GM12878 (cell line): ENCODE measurements around the gene METTL9. TPM values are rescaled to one million over a fixed set of nuclear protein-coding genes. Genes with fewer than 3 reads are reported as not detected.
A peak's percentile ranks its signal among the peaks of the same experiment; 100 is the strongest.

ENCODE experiments used
- ATAC-seq: fragments of 200-7000 bp; cut with Tn5 transposase; 3 replicates; pipeline ENCODE4 v1.9.1; 2020; ENCODE audit warnings: mild to moderate bottlenecking, moderate library complexity
- BruUV-seq: library from RNA; stranded (reverse); fragments of 400-500 nt; replicated peaks from 2 replicates; lab custom pipeline; 2021; lab: Mats Ljungman, UMichigan
- CTCF ChIA-PET: fragments of 300-600 bp; sonication (Branson Sonifier 250); formaldehyde crosslinking; extraction: SDS; loops from one replicate; lab custom pipeline; 2021; ENCODE audit warnings: inconsistent platforms; lab: Yijun Ruan, JAX
- POLR2A ChIA-PET: fragments of 350-600 bp; formaldehyde crosslinking; extraction: SDS; loops from one replicate; lab custom pipeline; 2021; ENCODE audit warnings: inconsistent platforms; lab: Charles Lee
- RAD21 ChIA-PET: fragments of 300-600 bp; sonication (Branson Sonifier 250); formaldehyde crosslinking; loops from one replicate; lab custom pipeline; 2023; ENCODE audit warnings: antibody characterized with exemption; ENCODE audit not compliant: unreplicated experiment; lab: Charles Lee
- SMC1A ChIA-PET: fragments of 300-600 bp; sonication (Branson Sonifier 250); formaldehyde crosslinking; loops from one replicate; lab custom pipeline; 2023; ENCODE audit not compliant: unreplicated experiment, uncharacterized antibody; lab: Charles Lee
- DNase-seq: peaks from one replicate; pipeline ENCODE4 v3.0.0-alpha.2; 2011; ENCODE audit warnings: low read depth, low spot score
- FAIRE-seq: peaks from 3 replicates; lab custom pipeline; 2011; peaks lifted over from hg19 to GRCh38; lab: Jason Lieb, UNC
- H2AFZ ChIP-seq: 2 replicates; pipeline ENCODE4 v1.6.0; 2011; ENCODE audit warnings: low read depth, low read length, control low read depth; ENCODE audit not compliant: control insufficient read depth
- H3K27ac ChIP-seq: 2 replicates; pipeline ENCODE4 v1.5.1; 2011; ENCODE audit warnings: control low read depth; ENCODE audit not compliant: control insufficient read depth, insufficient read depth
- H3K27me3 ChIP-seq, 2 experiments: replicated peaks in 1 of 2; 2 replicates each; pipeline versions ENCODE4 v1.6.0 to v1.6.1; 2011; ENCODE audit warnings: low read length in 1 of 2; ENCODE audit not compliant: control insufficient read depth in 2 of 2, insufficient read depth in 2 of 2
- H3K36me3 ChIP-seq, 2 experiments: 2 replicates each; pipeline ENCODE4 v1.5.1; 2011; ENCODE audit warnings: low read length in 1 of 2; ENCODE audit not compliant: control insufficient read depth in 2 of 2, insufficient read depth in 2 of 2
- H3K4me1 ChIP-seq: 2 replicates; pipeline ENCODE4 v1.6.1; 2011; ENCODE audit warnings: mild to moderate bottlenecking, low read length, moderate library complexity, mixed read lengths; ENCODE audit not compliant: control insufficient read depth, insufficient read depth
- H3K4me2 ChIP-seq: 2 replicates; pipeline ENCODE4 v1.6.0; 2011; ENCODE audit warnings: control low read depth; ENCODE audit not compliant: control insufficient read depth, insufficient read depth
- H3K4me3 ChIP-seq: fragments of 200-600 bp; sonication (generic); 2 replicates; pipeline ENCODE4 v1.5.1; 2016
- H3K79me2 ChIP-seq: 2 replicates; pipeline ENCODE4 v1.6.0; 2011; ENCODE audit warnings: low read length; ENCODE audit not compliant: control insufficient read depth, insufficient read depth
- H3K9ac ChIP-seq: 2 replicates; pipeline ENCODE4 v1.8.0; 2011; ENCODE audit warnings: low read length, control low read depth, mixed read lengths; ENCODE audit not compliant: control insufficient read depth, insufficient read depth
- H3K9me3 ChIP-seq: replicated peaks from 3 replicates; pipeline ENCODE4 v1.5.1; 2011; ENCODE audit warnings: mild to moderate bottlenecking, low read length; ENCODE audit not compliant: control insufficient read depth, insufficient read depth
- H4K20me1 ChIP-seq: 2 replicates; pipeline ENCODE4 v1.6.0; 2011; ENCODE audit not compliant: control insufficient read depth, insufficient read depth
- CREB1 ChIP-seq: IDR thresholded peaks from 2 replicates; pipeline ENCODE4 v1.6.1; 2012; ENCODE audit warnings: low read depth, mild to moderate bottlenecking, inconsistent platforms
- E2F4 ChIP-seq: IDR thresholded peaks from 2 replicates; pipeline ENCODE4 v1.6.1; 2012; ENCODE audit warnings: low read depth, low read length, improper control_type of control experiment
- IRF5 ChIP-seq: fragments of 450-650 bp; IDR thresholded peaks from 2 replicates; pipeline ENCODE4 v1.6.1; 2017; ENCODE audit warnings: borderline replicate concordance
- PAX5 ChIP-seq: IDR thresholded peaks from 2 replicates; pipeline ENCODE4 v1.6.1; 2011; ENCODE audit warnings: low read depth, low read length, borderline replicate concordance
- SIN3A ChIP-seq: IDR thresholded peaks from 2 replicates; pipeline ENCODE4 v1.6.1; 2012; ENCODE audit warnings: low read depth, low read length, improper control_type of control experiment
- STAT1 ChIP-seq: fragments of 450-650 bp; conservative IDR thresholded peaks from 2 replicates; pipeline ENCODE4 v1.6.1; 2014; ENCODE audit warnings: antibody characterized with exemption, mild to moderate bottlenecking
- YY1 ChIP-seq: IDR thresholded peaks from 2 replicates; pipeline ENCODE4 v1.6.1; 2011; ENCODE audit warnings: low read depth, mild to moderate bottlenecking, low read length
- WGBS: methylation state at CpG from one replicate; pipeline ENCODE4 v1.1.6; 2016; ENCODE audit warnings: low lambda C conversion rate; ENCODE audit not compliant: insufficient replicate concordance, insufficient coverage; ENCODE audit errors: missing lambda C conversion rate; 5-methylcytosine and 5-hydroxymethylcytosine counted together
- in situ Hi-C: fragments of 300-500 bp; cut with MboI; formaldehyde crosslinking; loops from 9 replicates; pipeline ENCODE4 v1.14.3; 2018; ENCODE audit warnings: mixed read lengths
- intact Hi-C: fragments of 100-400 bp; cut with micrococcal nuclease; formaldehyde crosslinking; loops from one replicate; pipeline ENCODE4 v1.14.2; 2022; ENCODE audit not compliant: unreplicated experiment
- polyA plus RNA-seq, 11 experiments: library from polyadenylated mRNA; depleted of rRNA in 4 of 11; unstranded in 6 of 11; stranded (reverse) in 5 of 11; fragments of >200 nt; fragmentation: Nextera tagmentation in 4 of 11; fragmentation: Illumina TruSeq in 1 of 11; extraction: Ambion mirVana in 4 of 11; extraction: Trizol in 1 of 11; gene quantifications; 1 replicate in 1 of 11; 2 replicates in 10 of 11; pipeline versions ENCODE4 v1.2.1 to v1.2.3, GENCODE V29; 2011 to 2016; ENCODE audit warnings: inconsistent platforms in 2 of 11, missing spikeins in 2 of 11, low read depth in 1 of 11
- total RNA-seq, 4 experiments: library from RNA; depleted of rRNA in 3 of 4; stranded (reverse); fragments of >200 nt in 3 of 4; fragmentation: Illumina TruSeq in 1 of 4; extraction: Trizol in 1 of 4; gene quantifications; 2 replicates each; pipeline versions ENCODE4 v1.2.1 to v1.2.3, GENCODE V29; 2013 to 2021

The METTL9 gene
- total and polyA plus RNA-seq, 10 of the 15 experiments (the other 5 are each of a cell fraction or from before 2014, with no cell fraction given): 19.4 to 119 (median 101) TPM

- POLR2A ChIA-PET: interaction anchor here (0.6 to 2.0 kb wide), 2 partner anchors 45 to 80 kb away, joined by 7 read pairs; no protein-coding TSS in a partner anchor
Measured at GRCh38 chr16:21600031-21600773, 825 bp downstream of the METTL9 start.

More at GRCh38 chr16:21600031-21600773, 825 bp downstream of the METTL9 start:
- CTCF ChIA-PET: interaction anchor here (0.5 to 5.2 kb wide), 6 partner anchors 12 to 42 kb away, joined by 3 to 32 read pairs (median 3); no protein-coding TSS in a partner anchor
- Histone ChIP-seq H2AFZ (peak overlapping the region; percentile 85), H3K4me2 (peak overlapping the region; percentile 96), H3K27ac (peak overlapping the region; percentile 64), H3K4me3 (peak overlapping the region; percentile 87), H3K9ac (peak overlapping the region; percentile 96), H3K36me3 (no peaks in the 10 kb centered on the region), H3K9me3 (no peaks in the 10 kb centered on the region), H3K4me1 (peaks cover 6% of the 10 kb centered on the region; the same call in 1 of the 2 replicates), H4K20me1 (no peaks in the 10 kb centered on the region)
- SMC1A ChIA-PET: interaction anchor here (0.7 to 1.7 kb wide), 5 partner anchors 9 to 1420 kb away, joined by 3 to 6 read pairs (median 3); no protein-coding TSS in a partner anchor
- intact Hi-C loops: no loop called here
- FAIRE-seq (peak; percentile 74), ATAC-seq (peak; percentile 40)
- BruUV-seq: no TSS peak
- in situ Hi-C loops: no loop called here
- TF ChIP-seq YY1 (peak; percentile 15; the same call in 1 of the 2 replicates), STAT1 (0 out of 2 replicates have a peak, but pooled peaks have one; percentile 21), CREB1 (peak; percentile 56; the same call in 1 of the 2 replicates), PAX5 (no peak), E2F4 (no peak), IRF5 (0 out of 2 replicates have a peak, but pooled peaks have one; percentile 18), SIN3A (peak; percentile 68; the same call in 1 of the 2 replicates)
- TF ChIP-seq, all 136 proteins: peak for 5
- peak; percentile 17 for DNase-seq
- under 1% methylated on average over 52 of the region's 52 CpGs for WGBS
- H3K79me2 ChIP-seq: peaks cover 26% of the 10 kb centered on the region
- RAD21 ChIA-PET: interaction anchor here (0.7 to 1.9 kb wide), 4 partner anchors 9 to 121 kb away, joined by 3 to 13 read pairs (median 4); no protein-coding TSS in a partner anchor
- H3K27me3 ChIP-seq: no peaks in the 10 kb centered on the region
